Right renal cortex interstitium (tissue), 3 donors: ENCODE measurements around the gene SLC38A1. TPM values are rescaled to one million over a fixed set of nuclear protein-coding genes. Genes with fewer than 3 reads are reported as not detected.
"Not testable (repeated sequence)": the region's sequence is repeated elsewhere in the genome, so short reads cannot be mapped to it uniquely, and the experiment has no call there.

Experiments
- DNase-seq, 3 donors: peaks; one replicate each; pipeline ENCODE4 v3.0.0-alpha.2; 2013; ENCODE audit warnings: low read depth in 3 of 3, low spot score in 2 of 3
- polyA plus RNA-seq, 3 donors: library from polyadenylated mRNA; unstranded; fragments of 120-200 nt; gene quantifications; one replicate each; pipeline ENCODE4 v1.2.1, GENCODE V29; 2013; ENCODE audit not compliant: insufficient read length in 3 of 3

SLC38A1 gene
- polyA plus RNA-seq, 3 donors = 60.5 to 66.4 (median 62.0) TPM

DNA sequence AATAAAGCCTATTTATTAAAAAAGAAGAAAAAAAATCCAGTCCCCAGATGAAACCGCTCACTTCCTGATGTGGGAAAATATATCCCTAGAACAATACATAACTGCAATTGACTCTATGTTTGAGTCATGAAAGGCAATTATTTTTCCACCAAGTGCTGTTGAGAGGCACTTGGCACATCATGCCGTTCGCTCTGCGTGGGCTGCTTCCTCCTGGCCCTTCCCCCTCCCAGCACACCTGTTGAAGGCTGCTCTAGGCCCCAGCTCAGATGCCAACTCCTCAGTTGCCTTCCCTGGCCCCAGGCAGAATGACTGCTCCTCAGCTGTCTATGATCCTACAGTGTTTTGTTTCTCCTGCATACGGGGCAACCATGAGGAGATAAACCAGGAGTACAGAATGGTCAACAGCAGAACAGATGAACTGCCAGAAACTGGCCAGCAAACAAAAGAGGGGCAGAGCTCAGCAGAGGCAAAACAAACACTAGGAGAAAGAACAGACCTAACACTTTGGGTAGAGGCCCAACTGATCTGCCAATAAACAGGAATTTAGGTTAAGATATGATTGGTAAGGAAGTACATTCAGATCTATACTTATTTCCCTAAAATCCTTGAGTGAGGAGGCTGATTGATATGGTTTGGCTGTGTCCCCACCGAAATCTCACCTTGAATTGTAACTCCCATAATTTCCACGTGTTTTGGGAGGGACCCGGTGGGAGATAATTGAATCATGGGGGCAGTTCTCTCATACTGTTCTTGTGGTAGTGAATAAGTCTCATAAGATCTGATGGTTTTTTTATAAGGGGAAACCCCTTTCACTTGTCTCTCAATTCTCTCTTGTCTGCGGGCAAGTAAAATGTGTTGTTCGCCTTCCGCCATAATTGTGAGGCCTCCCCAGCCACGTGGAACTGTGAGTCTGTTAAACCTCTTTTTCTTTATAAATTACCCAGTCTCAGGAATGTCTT, 58.6 kb downstream of the SLC38A1 start:
- DNase-seq = no peak

DNA sequence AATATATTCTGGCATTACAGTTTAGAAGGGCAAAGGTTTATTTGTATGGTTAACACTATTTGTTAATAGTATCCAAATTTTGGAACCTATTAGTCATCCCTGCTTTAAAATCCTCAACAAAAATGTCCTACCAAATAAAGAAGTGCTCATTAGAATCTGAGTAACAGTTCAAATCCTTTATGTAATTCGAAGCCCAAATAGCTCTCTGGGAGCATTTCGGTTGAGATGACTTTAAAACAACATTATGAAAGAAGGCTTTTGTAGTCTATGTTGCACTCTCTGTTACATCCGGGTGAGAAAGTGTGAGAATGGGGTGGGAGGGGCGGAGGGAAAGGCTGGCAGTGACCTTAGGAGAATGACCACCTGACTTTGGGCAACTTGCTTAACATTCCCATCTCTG, 59.7 kb downstream of the SLC38A1 start:
- DNase-seq = no peak

DNA sequence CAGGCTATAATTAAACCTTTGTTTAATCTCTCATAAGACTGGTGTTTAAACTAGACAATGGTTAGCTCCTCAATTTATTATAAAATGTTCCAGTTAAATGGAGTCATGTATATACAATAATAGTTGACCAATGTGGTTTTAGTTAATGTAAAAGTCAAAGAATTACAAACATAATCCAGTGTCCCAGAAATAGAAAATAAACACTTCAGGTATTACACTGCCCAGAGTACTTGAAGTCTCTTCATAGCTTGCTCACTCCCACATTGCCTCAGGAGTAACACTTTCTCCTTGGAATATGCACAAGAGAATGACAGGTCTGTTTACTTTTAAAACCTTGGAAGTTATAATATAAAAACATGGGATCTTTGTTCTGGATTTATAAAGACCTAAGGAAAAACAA, 60.5 kb downstream of the SLC38A1 start:
- DNase-seq = no peak

DNA sequence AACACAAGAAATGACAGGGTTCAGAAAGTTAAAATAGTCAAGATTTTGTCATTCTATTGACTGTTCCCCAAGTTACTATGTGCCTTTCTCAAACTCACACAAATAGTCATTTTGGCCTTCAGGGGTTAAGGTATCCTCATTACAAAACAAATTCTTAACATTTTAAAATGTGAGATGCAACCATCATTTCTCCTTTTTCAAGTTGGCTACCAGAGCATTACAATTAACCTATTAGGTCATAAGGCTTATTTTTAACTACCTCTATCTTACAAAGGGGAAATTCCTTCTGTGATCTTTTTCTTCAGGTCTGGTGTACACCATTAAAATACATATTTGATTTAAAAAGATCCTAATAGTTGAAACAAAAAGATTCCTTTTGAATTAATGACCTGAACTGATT, 61.2 kb downstream of the SLC38A1 start:
- DNase-seq = no peak

DNA sequence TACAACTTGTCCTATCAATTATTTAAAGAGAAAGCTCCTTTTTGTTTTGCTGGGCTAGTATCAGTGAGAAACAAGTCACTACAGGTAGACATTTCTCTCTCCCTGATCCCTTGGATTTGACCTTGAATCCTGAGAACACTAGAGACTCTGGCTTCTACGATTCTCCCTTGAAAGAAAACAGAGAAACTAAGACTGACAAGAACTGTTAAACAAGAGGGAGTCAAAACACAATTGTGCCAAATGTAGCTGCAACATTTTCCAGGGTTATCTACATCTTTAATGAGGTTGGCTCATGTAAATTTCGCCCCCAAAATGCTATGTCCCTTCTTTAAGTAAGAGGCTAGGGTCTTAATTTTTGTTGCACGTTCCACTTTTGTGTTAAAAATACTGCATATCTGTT, 62.4 kb downstream of the SLC38A1 start:
- DNase-seq = no peak

DNA sequence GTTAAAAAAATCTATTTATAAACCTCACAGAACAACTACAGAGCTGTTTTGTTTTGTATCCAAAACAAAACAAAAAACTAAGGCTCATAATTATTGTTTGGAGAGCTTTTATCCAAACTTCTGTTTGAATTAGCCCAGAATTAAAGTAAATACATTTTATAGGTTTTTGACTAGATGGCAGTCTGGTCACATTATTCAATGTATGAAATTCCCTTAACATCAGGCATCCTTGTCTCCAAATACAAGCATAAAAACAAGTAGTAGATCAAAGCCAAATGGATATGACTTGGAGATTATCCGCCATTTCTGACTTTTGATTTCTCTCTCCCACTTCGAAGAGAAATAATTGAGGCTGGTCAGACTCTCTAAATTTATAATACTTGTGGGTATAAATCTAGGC, 63.5 kb downstream of the SLC38A1 start:
- no peak for DNase-seq

DNA sequence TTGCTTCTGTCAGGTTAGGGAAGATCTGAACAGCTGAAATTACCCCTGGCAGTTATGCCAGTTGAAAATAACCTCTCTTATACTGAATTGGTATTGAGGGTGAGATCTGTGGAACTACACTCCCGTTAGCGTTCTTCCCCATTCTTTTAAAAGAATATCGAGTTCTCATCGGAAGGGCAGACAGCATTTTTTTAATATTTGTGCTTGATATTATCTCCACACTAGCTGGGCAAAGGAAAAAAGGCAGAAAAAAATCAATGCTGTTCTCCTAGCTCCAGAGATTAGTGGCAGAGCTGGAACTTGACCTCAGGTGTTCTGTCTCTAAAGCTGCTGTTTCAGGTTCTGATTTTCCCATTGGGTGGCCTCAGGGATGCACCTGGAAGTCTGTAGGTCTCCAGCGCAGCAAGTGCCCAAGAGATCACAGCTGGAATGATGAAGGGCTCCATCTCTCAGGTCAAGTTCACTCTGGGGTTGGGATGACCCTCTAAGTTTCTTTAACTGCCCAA, 67.5 kb downstream of the SLC38A1 start:
- DNase-seq = no peak

DNA sequence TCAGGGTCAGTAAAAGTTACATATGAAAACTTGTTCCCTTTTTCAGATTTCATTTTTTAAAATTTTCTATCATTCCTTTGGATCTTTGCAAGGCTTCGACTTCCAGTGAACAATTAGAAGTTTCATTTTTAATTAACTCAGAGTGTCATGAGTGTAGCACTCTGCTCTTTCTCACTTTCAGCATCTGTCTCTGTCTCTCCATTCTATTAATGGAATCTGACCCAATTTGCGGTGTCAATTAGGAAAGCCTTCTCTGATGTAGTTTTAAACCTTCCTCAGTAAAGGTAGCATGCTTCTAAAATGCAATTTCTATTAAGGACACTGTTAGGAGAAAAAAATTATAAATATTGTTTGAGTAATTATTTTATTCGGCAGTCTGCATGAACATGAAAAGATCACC, 68.3 kb downstream of the SLC38A1 start:
- no peak for DNase-seq

DNA sequence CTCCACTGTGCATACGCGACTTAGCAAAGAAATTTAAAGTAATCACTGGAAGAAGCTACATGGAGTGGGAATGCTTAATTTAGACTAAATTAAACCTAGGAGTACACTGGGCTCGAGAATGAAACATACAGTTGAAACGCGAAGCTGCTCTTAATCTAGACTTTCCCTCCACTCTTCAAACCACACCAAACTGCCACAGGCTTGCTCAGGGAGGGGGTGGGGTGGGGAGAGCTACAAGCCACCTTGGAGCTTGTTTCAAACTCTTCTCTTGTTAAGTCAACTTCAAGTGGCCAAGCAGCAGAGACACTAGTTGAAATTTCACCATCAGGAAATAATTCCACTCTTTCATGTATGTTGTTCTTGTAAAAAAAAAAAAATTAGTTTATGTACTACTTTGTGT, 69.9 kb downstream of the SLC38A1 start:
- DNase-seq = no peak

DNA sequence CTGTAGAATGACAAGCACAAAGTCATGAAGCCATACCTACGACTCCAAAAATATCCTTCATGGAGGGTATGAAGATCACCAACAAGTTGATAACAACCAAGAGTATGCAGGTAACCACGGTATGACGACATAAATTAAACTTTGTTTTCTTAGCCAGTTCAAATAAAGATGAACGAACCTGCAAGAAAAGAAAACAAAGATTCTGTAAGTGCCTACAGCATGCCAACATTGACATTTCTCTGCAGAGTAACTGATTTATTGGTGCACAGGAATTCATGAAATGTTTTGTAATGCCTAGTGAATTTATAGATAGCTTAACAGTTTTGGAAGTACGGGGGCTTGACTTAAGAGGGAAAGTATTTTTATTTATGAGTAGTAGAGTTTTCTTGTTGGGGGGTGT, 71.0 kb downstream of the SLC38A1 start:
- no peak for DNase-seq

- not testable (repeated sequence) for DNase-seq
Measured at GRCh38 chr12:46190533-46190932, 78.3 kb downstream of the SLC38A1 start.

GRCh38 chr12:46188170-46188569, 80.7 kb downstream of the SLC38A1 start:
- no peak for DNase-seq

GRCh38 chr12:46187023-46187422, 81.8 kb downstream of the SLC38A1 start:
- DNase-seq = no peak

DNA sequence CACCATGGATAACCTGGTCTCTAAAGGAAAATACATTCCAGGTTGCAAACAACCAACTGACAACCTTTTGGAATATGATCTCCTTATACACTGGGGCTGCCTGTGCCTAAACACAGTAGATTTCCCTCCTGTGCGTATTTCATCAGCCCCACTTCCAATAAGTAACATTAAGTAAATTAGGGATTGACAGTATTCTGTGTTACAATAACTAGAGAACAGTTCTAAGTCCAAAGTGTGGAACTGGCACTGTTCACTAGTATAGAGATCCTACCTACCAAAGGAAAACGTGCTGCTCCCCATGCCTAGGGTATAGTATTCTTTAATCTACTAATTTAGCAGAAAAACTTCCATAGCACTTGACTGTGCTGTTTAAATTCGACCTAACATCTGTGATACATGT, 82.8 kb downstream of the SLC38A1 start:
- DNase-seq = no peak

DNA sequence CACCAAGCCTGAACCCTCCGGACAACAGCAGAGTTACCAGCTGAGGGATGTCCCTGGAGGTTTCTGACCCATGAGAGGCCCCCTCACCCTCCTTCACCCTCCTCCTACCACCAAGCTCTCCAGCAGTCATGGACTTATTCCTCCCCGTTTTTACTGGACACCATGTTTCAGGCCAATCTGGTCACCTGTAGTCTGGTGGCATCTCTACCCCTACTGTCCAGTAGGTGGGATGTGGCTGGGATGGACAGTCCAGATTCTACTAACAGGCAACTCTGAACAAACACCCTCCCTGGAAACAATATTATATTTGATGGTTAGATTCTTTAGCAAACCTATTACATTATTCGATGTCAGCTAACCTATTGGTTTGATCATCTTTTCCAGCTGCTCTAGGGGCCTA, 83.2 kb downstream of the SLC38A1 start:
- DNase-seq = no peak

- no peak for DNase-seq
Measured at GRCh38 chr12:46184798-46185595, 83.8 kb downstream of the SLC38A1 start.

GRCh38 chr12:46183112-46183511, 85.7 kb downstream of the SLC38A1 start:
- no peak for DNase-seq

- no peak for DNase-seq
Measured at GRCh38 chr12:46181465-46181864, 87.4 kb downstream of the SLC38A1 start.

DNA sequence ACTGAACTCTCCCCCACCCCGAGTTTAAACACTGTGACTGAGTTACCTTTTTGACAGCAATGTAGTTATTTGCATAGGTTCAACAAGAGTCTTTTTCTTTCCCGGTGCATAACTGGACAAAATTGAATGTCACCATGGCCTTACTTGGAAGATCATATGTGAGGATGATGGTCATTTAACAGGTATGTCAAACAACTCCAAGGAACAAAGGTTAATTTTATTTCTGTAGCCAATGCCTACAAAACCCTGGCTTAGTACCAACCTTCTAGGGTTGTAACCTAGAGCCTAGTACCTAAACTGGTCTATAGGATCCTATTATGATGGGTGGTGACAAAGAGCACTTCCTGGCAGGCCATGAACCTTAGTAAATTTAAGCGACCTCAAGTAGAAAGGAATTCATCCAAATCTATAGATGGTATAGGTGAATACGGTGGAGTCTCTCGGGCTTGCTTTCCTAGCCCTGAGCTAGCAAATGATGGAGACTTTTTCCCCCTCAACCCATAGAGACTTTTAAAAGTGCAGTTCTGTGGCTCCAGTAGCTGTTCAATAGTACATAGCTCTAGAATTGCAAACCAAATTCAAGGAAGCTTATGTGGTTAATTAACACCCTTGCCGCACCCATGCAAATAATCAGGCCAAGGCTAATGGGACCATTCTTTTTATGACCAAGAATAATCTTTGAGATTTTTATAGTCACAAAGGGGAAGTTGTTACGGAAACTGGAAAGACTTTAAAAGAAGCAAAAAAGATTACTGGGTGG, 89.0 kb downstream of the SLC38A1 start:
- DNase-seq = no peak

GRCh38 chr12:46177837-46178608, 90.8 kb downstream of the SLC38A1 start:
- no peak for DNase-seq
